GM21390 (cell line): Measurements from ENCODE around the gene ADGRB3.
"Not testable (repeated sequence)": the region's sequence is repeated elsewhere in the genome, so short reads cannot be mapped to it uniquely, and the experiment has no call there.

Source experiments
- ATAC-seq: cut with Tn5 transposase; IDR thresholded peaks from one replicate; pipeline ENCODE4 v1.9.1; 2021; ENCODE audit not compliant: unreplicated experiment

The ADGRB3 gene

DNA sequence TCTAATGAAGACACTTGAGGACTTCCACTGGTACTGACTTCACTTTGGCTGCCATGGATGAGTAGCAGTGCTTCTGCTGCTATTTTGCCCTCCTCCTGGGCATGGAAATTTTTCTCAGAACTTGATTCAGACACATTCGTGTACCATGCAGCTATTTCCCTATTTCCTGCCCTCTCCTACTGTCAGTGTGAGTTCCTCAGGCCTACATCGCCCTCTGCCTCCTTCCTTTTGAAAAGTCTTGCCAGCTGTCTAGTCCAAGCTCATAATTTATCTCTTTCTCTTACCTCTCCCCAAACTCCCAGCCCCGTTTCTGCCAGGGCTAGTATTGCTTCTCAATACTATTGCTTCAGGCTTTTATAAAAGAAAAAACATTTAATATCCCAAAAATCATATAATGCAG lies 470.2 kb downstream of the ADGRB3 start:
- ATAC-seq, result no peak

- no peak for ATAC-seq
Measured at GRCh38 chr6:69106511-69106910, 471.4 kb downstream of the ADGRB3 start.

GRCh38 chr6:69111301-69111700 lies 476.2 kb downstream of the ADGRB3 start:
- no peak for ATAC-seq

GRCh38 chr6:69116658-69117057 lies 481.6 kb downstream of the ADGRB3 start:
- no peak for ATAC-seq

DNA sequence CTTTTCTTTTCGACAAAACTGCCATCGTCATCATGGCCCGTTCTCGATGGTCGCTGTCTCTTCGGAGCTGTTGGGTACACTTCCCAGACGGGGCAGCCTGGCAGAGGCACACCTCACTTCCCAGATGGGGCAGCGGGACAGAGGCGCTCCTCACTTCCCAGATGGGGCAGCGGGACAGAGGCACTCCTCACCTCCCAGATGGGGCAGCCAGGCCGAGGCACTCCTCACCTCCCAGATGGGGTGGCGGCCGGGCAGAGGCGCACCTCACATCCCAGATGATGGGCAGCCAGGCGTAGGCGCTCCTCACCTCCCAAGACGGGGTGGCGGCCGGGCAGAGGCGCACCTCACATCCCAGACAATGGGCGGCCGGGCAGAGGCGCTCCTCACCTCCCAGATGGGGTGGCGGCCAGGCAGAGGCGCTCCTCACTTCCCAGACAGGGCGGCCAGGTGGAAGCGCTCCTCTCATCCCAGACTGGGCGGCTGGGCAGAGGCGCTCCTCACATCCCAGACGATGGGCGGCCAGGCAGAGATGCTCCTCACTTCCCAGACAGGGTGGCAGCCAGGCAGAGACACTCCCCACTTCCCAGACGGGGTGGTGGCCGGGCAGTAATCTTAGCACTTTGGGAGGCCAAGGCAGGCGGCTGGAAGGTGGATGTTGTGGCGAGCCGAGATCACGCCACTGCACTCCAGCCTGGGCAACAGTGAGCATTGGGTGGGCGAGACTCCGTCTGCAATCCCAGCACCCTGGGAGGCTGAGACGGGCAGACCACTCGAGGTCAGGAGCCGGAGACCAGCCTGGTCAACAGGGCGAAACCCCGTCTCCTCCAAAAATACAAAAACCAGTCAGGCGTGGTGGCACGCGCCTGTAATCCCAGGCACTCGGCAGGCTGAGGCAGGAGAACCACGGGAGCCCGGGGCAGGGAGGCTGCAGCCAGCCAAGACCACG lies 486.7 kb downstream of the ADGRB3 start:
- not testable (repeated sequence) for ATAC-seq

DNA sequence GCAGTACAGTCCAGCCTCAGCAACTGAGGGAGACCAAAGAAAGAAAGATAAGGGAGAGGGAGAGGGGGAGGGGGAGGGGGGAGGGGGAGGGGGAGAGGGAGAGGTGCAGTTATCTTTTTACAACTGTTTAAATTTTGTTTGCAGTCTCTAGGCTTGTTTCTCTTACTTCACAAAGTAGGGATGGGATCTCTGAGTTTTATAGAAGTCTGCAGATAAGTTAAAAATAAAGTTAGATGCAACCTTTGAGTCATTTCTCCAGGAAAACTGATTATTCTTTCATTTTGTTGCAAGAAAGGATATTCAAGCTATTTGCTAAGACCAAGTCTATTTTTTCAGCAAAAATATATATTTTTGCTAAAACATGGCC lies 487.3 kb downstream of the ADGRB3 start:
- ATAC-seq, result no peak

DNA sequence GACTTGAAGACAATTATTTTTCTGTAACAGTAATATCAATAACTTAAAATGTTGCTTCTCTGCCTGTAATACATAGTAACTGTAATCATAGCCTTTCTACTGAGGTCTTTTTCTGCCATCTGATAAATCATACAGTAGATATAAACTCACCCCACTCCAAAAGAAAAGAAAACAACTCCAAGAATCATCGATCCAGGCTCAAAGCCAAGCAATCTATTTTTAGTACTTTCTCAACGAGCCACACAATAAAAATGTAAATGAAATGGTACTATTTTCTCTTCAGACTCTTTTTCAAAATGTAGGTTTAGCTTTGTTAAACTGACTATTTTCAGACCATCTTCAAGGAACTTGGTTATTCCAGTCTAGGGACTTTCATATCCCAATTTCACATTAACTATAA lies 493.3 kb downstream of the ADGRB3 start:
- ATAC-seq, result no peak

GRCh38 chr6:69129046-69129445 lies 494.0 kb downstream of the ADGRB3 start:
- ATAC-seq, result no peak

GRCh38 chr6:69135927-69136326 lies 500.8 kb downstream of the ADGRB3 start:
- no peak for ATAC-seq

DNA sequence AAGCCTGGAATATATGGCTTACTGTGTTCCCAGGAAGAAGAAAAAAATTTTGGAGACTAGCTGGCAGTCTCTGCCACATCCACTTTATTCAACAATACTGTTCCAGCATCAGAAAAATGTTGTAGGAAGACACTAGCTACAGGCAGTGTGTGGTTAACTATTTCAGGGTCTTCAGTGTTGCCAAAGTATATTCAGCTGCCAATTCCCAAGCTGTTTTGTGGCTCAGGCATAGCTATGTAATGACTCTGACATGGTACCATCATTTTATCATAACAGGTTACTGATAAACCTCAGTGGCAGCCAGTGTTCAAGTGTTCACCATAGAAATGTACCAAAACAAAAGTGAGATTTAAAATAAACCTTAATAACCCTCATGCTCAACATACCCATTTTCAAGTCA lies 503.1 kb downstream of the ADGRB3 start:
- ATAC-seq, result no peak

GRCh38 chr6:69138893-69139494 lies 503.9 kb downstream of the ADGRB3 start:
- ATAC-seq, result no peak

DNA sequence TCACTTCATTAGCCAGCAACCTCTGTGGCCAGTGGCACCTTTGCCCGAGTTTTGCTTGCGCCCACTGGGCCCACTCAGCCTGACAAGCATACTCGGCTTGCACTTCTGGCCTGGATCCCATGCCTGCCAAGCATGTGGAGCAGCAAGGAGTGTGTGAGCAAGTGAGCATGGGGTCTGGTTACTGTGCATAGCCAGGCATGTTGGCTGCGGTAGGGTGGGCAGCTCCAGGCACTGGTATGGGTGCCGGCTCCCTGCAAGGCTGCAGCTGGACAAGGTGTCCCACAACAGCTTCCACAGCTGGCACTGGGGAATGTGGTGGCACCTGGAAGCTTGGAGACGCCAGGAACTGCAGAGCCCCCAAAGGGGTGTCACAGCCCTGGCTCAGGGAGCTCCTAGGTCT lies 510.0 kb downstream of the ADGRB3 start:
- ATAC-seq, result no peak

DNA sequence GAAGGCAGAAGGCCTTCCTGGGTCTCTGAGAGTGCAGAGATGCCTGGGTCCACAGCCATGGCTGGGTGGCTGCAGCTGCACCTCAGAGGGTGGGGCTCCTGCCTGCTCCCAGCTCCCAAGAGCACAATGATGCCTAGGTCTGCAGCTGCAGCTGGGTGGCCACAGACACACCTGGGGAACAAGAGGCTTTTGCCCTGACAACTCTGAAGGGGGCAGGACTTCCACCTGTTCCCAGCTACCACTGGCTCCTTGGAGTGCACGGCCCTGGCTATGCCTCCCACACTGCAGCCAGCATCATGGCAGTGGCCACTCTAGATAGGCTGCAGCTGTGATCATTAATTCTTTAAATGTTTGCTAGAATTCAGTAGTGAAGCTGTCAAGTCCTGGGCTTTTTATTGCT lies 511.3 kb downstream of the ADGRB3 start:
- ATAC-seq, result no peak

- ATAC-seq, result no peak
Measured at GRCh38 chr6:69155467-69155866, 520.4 kb downstream of the ADGRB3 start.

DNA sequence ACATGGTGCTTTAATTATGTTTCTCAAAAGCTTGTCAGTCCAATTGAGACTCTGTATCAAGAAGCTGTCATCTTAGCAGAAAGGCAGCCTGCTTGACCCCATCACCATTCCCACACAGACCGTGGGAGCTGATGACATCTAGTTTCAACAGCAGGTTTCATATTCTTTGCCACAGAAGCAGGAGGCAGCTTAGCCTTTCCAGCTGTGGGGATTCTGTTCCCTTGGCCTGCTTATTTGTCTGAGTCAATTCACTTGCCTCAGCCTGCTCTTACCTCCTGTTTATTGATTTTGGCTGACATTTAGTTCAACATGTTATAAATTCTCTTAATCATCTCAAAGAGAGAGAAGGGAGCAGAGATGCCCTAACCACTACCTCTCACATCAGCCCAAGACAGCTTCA lies 527.7 kb downstream of the ADGRB3 start:
- ATAC-seq, result no peak

- ATAC-seq, result no peak
Measured at GRCh38 chr6:69164564-69165229, 529.6 kb downstream of the ADGRB3 start.

GRCh38 chr6:69179681-69180080 lies 544.6 kb downstream of the ADGRB3 start:
- ATAC-seq, result no peak

GRCh38 chr6:69180361-69181067 lies 545.4 kb downstream of the ADGRB3 start:
- ATAC-seq, result no peak

- ATAC-seq, result no peak
Measured at GRCh38 chr6:69181964-69182363, 546.9 kb downstream of the ADGRB3 start.

DNA sequence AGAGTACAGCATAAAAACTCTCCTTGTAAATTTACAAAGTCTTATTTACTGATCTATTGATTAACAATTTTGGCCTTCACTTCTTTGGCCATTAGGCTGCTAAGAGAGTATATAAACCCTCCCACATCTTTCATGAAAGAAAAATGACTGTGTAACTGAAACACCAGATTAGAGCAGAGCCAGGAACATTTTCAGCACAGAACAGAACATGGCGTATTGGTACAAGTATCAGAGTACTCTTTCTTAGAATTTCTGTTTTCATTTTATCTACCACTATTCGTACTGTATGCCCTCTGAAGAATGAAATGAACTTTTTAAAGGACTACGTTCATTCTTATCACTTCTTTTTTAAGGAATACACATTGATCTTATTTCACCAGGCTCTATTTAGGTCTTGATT lies 550.2 kb downstream of the ADGRB3 start:
- ATAC-seq, result no peak

GRCh38 chr6:69202768-69203167 lies 567.7 kb downstream of the ADGRB3 start:
- no peak for ATAC-seq
